ENCODE data around the gene RAB4A. TPM values are rescaled to one million over a fixed set of nuclear protein-coding genes. Genes with fewer than 3 reads are reported as not detected.
A peak's percentile ranks its signal among the peaks of the same experiment; 100 is the strongest.

Gene RAB4A, protein sequence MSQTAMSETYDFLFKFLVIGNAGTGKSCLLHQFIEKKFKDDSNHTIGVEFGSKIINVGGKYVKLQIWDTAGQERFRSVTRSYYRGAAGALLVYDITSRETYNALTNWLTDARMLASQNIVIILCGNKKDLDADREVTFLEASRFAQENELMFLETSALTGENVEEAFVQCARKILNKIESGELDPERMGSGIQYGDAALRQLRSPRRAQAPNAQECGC
- 10 to 100 TPM; 48.2 to 63.0 (median 55.2) TPM for polyA plus RNA-seq (ENCODE audit: insufficient read length in 10 of 10)
- long read RNA-seq, donor 1, transcript RAB4A-201 (8 exons, 2,966 nt), result major isoform, 20 of 12,647 reads
- long read RNA-seq, donor 1, partial matches to known transcripts, result 12,351 of 12,647 reads
- long read RNA-seq, donor 1, other reads (novel, unspliced or antisense), result 275 of 12,647 reads
- long read RNA-seq, donor 2, transcript RAB4A-201 (8 exons, 2,966 nt), result major isoform, 24 of 27 reads
- long read RNA-seq, donor 2, partial matches to known transcripts, result 0 of 27 reads
- long read RNA-seq, donor 2, other reads (novel, unspliced or antisense), result 0 of 27 reads
- long read RNA-seq, donor 3, result 0 reads
- long read RNA-seq, donor 4, transcript RAB4A-201 (8 exons, 2,966 nt), result major isoform, 20 of 21 reads
- long read RNA-seq, donor 4, partial matches to known transcripts, result 0 of 21 reads
- long read RNA-seq, donor 4, other reads (novel, unspliced or antisense), result 0 of 21 reads
- long read RNA-seq, donor 5, transcript RAB4A-201 (8 exons, 2,966 nt), result major isoform, 22 of 25 reads
- long read RNA-seq, donor 5, partial matches to known transcripts, result 0 of 25 reads
- long read RNA-seq, donor 5, other reads (novel, unspliced or antisense), result 0 of 25 reads
- long read RNA-seq, donor 6, transcript RAB4A-201 (8 exons, 2,966 nt), result major isoform, 37 of 37 reads
- long read RNA-seq, donor 6, partial matches to known transcripts, result 0 of 37 reads
- long read RNA-seq, donor 6, other reads (novel, unspliced or antisense), result 0 of 37 reads
- long read RNA-seq, donor 7, transcript RAB4A-201 (8 exons, 2,966 nt), result major isoform, 17 of 17 reads
- long read RNA-seq, donor 7, partial matches to known transcripts, result 0 of 17 reads
- long read RNA-seq, donor 7, other reads (novel, unspliced or antisense), result 0 of 17 reads
- long read RNA-seq, donor 8, transcript RAB4A-201 (8 exons, 2,966 nt), result major isoform, 24 of 27 reads
- long read RNA-seq, donor 8, partial matches to known transcripts, result 0 of 27 reads
- long read RNA-seq, donor 8, other reads (novel, unspliced or antisense), result 0 of 27 reads
- long read RNA-seq, donor 9, partial matches to known transcripts, result 0 of 2 reads
- long read RNA-seq, donor 9, other reads (novel, unspliced or antisense), result 0 of 2 reads

DNA sequence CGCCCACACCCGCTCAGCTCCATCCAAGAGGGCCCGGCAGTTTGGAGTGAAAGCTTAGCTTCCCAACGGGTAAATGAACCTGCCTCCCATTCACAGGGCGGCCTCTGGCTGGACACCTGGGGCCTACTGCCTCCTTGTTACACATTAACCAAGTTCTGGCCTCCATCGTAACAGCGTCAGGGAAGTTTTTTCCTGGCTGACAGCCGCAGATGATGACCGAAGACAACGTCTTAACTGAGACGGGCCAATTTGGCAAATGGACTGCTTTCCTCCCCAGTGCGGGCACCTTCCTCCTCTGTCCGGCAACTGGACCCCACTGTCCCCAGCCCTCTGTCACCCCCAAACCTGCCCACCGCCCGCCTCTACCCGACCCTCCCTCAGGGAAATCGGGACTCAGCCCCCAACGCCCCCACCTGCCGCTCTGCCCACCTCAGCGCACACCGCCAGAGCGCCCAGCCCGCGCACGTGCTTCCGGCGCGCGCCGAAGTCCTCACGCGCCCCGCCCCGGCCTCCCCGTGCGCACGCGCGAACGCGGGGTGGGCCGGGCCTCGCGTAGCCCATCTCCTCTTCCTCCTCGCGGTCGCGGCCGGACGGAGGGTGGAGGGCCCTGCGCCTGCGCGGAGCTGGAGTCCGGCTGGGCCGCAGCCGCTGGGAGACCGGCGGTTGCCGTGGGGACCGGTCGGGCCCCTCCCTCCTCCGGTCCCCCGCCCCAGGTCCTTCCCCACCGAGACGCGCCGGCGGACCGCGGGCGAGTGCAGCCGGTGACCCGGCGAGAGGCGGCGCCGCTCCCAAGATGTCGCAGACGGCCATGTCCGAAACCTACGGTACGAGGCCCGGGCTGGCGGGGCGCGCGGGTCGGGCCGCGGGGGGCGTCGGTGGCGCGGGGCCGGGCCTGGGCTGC lies at the start of gene RAB4A:
Gene RAB4A, plus strand, starts transcription at position 565 of the 901 bp plus-strand sequence. Its CDS starts 229 bp downstream, at position 794.
- DNase-seq, result peak; percentile 84 to 95 (median 91)

DNA sequence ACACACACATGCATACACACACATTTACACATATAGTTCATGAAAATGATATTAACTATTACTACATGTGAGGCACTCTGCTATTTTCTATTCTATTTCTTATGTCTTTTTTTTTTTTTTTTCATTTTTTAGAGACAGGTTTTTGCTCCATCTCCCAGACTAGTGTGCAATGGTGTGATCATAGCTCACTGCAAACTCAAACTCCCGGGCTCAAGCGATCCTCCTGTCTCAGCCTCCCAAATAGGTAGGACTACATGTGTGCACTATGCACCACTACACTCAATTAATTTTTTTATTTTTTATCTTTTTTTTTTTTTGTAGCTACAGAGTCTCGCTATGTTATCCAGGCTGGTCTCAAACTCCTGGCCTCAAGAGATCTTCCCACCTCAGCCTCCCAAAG lies 48.8 kb upstream of the RAB4A start:
- no peak for DNase-seq

DNA sequence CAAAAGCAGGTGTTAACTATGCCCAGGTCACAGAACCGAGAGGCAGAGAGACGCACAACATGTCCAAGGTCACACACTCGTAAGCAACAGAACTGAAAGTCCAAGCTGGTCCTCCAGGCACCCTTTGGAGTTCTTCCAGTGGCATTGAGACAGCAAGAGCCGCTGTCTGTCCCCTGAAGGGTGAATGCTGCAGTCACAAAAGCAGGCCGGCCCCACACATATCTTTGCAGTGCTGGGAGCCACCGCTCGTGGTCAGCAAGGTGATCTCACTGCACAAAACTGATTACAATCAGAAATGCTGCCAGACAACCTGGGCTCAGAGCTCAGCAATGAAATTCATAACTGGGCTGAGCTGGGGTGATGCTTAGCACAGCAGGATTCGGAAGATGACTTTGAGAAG lies 47.4 kb upstream of the RAB4A start:
- no peak for DNase-seq

DNA sequence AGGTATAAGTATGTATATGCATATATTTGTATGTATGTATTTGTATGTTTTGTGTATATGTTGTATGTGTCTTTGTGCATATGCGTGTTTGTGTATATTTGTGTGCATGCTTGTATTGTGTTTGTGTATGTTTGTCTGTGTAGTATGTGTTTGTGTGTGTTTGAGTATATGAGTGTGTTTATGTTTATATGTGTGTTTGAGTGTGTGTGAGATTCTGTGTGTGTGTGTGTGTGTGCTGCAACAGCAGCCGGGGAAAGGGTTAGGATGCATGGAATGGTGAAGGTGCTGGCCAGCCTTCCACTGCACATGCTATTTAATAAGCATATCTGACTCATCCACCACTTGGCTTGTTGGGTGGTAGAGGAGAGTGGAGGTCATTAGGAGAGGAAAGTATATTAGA lies 46.6 kb upstream of the RAB4A start:
- no peak for DNase-seq

DNA sequence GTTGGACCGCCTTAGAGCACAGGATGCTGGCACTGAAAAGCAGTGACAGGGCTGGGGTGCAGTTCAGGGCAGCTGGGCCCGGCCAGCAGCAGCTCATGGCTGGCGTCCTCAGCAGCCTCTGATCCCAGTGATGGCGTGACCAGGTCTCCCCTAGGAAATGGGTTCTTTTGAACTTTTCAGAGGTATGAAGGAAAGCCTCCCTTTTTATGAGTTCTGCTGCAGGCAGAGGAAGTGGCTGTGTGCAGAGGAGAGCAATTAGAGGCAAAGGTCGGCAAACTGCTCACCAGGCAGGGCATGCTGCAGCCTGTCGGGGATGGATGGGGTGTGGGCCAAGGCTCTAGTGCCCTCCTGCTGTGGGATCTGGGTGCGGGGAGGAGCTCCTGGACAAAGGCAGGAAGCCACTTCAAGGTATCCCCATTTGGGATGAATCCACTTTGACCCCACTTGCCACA lies 45.6 kb upstream of the RAB4A start:
- DNase-seq, result no peak

DNA sequence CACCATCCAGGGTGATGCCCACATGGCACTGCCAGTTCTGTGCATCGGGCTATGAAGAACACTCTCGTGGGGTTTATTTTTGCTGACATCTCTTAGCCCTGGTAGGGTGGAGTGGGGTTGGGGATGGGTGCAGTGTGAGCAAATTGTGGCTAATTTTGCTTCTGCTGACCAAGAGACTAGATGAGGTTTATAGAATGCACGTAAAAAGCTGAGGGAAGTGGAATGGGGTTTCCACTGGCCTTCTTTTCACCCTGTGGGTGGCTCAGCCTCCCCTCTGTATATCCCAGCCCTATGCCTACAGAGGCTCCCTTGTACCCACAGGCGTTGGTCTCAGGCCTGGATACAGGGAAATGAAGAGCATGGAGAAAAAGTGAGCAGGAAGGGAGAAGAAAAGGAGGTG lies 44.1 kb upstream of the RAB4A start:
- DNase-seq, result no peak

DNA sequence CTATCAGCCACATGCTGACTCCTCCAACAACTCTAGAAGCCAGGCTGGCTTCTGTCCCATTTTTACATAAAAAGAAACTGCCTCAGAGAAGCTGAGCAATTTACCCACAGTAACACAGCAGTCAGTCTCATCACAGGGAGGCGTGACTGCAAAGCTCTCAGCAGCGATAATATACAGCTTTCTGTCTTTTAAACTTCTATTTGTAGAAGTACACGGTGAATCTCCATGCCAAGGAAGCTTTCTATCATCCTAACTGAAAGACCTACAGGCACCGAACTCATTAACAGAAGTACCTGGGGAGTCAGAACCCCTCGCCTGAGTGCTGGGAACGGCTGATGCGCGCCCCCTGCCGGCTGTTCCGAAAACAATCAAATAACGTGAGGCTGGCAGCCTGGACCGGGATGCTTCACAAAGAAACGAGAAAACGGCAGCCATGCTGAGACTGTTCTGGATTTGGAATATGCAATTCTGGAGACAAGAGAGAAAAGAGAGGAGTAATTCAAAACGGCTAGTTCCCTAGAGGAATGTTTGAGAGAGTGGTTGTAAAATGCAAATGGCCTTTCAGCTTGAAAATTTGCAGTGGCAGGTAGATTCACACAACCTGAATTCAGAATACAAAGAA lies 43.5 kb upstream of the RAB4A start:
- peak; percentile 65 to 90 (median 80) for DNase-seq

DNA sequence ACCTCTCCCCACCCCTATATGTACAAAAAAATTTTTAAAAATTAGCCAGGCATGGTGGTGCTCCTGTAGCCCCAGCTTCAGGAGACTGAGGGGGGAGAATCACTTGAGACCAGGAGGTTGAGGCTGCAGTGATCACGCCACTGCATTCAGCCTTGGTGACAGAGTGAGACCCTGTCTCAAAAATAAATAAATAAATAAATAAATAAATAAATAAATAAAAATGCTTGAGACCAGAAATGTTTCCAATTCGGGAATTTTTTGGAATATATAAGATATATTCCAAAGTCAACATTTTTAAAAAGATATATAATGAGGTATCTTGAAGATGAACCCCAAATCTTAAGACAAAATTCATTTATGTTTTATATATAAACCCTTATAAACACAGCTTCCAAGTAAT lies 42.4 kb upstream of the RAB4A start:
- DNase-seq, result no peak

DNA sequence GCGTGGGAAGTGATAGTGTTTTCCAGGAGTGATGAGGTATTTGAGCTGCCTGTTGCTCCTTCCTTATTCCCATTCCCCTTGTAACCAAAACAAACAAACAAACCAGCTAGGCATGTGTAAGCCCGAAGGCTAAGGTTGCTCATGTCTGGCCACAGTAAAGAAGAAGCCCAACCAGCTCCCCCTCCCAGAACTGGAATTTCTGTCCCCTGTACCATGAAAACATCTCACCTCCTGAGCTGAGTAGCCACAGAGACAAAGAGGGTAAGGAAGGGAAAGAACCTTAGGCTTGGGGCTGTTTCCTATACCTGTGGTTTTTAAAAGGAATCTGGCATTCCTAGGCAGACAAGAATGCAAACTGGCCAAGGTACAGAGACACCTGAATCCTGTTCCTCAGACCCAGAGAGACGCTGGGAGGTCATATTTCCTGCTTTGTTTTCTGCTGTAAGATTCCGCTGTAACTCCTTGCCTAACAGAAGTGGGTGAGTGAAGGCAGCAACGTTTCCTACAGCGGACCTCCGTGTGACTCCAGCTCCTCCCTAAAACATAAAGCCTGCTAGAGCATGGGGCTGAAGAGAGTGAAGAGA lies 41.7 kb upstream of the RAB4A start:
- peak in 2 of 3 donors; percentile 56 for DNase-seq

DNA sequence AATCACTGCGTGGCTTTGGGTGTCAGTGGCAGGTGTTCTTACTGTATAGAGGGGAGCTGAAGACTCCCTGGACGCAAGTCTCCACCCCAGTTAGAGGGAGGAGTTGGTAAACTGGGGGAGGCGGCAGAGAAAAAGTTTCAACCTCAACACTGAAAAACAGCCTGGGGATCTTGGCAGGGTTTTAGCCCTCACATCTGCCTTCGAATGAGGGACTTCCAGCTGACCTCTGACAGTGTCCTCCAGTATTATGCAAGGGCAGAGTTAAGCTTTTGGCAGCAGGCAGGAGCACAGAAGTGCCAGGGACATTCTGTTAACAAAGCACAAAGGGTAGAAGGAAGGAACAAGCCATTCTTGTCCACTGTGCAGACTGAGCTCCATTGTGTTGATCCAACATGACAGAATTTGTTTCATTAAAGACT lies 41.2 kb upstream of the RAB4A start:
- peak in 2 of 3 donors; percentile 71 to 87 for DNase-seq

DNA sequence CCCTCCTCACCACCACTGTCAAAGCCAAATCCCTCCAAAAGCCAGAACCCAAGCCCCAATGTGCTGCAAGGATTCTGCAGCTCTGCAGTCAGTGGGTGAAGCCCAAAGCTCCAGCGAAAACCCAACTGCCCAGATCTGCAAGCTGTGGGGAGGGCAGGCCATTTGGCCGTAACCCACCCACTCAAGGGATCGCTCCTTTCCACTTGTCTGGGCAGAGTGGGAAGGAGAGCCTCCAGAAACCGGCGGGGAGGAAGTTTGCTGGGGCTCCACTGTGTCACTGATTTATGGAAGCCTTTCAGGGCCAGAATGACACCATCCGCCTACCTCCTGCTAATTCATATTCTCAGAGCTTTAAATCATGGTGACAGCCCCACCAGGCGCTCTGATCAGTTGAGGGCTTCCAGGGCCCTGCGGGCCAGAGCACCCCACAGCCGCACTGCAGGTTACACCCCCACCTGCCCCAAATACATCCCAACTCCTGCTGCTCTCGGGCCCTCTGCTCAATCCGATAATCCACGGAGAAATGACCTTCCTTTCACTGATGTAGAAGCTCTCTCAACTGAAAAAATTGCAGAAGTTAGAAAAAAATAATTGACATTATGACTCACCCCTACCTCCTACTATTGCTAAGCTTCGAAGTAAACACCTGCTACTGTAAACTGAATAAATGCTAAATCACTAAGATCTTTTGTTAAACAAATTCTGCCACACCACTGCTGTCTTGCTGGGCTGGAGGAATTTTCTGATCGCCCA lies 40.6 kb upstream of the RAB4A start:
- no peak for DNase-seq

DNA sequence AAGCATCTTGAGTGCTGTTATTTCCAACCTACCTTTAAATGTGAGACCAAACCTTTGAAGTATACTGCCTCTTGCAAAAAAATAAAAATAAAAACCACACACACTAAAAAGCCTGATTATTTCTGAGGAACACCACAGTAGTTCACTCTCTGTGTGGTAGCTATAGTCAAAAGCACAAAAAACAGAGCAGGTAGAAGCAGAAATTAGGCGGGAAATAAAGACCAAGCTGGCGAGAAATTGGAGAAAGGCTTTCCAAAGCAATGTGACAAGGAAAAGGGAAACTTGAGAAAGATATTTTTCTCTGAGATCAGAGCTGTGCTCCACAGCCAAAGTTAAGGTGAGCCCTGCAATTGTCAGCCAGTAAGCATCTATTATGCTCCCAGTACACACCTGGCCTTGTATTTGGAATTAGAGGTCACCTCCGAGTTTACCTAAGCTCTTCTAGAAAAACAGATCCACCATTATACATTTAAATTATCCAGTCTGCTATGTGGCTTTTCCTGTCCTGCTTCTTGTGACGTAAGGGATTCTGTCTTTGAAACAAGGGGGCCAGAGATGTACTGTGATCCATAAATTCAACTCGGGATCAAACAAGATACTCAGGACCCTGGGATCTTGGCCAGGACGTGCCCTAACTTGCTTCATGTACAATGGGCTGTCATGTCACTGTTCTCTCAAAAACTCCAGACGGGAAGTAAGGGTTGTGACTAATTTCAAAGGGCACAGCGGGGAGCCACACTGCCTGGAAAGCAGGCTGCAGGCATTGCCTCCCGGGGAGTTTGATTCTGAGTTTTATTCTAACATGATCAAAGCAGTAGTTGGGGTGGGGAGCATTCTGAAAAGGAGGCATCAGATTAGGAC lies 39.8 kb upstream of the RAB4A start:
- DNase-seq, result no peak

DNA sequence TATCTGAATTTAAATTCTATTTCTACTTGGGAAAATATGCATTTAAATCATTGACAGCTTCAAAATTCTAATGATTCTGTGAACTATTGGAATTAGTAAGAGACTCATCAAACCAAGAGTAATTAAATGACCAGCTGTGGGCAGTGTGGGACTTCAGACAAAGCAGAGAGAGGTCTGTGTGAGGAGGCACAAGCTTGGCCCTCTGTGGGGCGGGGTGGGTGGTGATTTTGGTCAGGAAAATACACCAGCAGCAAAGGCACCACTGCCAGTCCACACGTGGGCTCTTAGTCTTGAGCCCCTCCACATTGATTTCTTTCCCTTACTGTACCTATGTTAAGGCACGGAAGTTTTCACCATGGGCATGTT lies 39.2 kb upstream of the RAB4A start:
- DNase-seq, result no peak

DNA sequence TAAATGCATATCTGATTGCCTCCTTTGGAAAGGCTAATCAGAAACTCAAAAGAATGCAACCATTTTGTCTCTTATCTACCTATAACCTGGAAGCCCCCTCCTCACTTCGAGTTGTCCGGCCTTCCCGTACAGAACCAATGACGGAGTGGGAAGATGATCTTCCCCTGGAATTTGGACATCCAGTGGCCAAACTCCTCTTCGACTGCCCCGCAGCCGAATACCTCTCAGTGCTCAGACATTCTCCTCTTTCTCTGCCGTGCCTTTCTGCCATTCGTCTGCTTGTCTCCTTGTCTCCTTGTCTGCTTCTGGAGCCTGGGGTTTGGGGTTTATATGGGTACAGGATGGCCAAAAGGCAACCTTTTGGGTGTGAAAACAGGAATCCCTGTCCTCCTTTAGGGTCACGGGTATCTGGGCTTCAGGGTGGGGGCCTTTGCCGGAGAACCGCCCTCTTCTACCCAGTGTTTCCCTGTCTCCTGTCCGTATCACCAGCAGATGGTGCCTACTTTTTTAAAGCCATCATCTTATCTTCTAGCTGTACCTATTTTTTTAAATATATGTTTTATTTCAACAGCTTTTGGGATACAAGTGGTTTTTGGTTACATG lies 35.9 kb upstream of the RAB4A start:
- DNase-seq, result no peak

DNA sequence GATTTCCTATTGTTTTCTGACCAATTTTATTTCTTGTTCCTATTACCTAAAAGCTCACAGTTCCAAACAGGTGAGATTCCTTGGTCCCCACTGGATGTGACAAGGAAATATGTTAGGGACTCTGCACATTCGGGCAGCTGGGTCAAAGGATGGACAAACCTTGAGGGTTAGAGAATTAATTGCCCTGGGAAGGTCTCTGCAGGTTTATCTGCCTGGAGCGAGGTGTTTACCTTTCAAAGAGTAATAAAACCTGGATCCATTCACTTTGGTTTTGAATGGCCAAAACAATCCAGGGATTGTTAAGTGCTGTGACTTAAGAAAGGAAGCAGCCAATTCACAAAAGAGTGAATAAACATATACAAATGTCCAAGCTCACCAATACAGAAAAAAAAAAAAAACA lies 33.6 kb upstream of the RAB4A start:
- no peak for DNase-seq

DNA sequence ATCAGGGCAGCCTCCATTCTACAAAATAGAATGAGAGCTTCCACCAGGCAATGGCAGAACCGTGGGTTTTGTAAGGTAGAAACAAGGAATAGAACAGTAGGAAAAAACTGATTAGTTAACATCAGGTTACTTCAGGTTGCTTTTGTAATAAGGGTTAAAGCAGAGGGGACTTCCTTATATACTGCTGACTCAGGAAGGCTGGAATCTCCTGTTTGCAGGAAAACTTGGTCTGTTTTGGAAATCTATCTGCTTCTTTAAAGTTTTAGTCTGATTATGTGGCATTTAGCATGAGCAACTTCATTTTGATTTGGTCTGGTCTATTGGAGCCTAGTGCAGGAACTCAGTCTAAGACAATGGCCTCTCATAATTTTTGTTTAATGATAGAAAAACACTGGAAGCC lies 32.7 kb upstream of the RAB4A start:
- DNase-seq, result no peak

DNA sequence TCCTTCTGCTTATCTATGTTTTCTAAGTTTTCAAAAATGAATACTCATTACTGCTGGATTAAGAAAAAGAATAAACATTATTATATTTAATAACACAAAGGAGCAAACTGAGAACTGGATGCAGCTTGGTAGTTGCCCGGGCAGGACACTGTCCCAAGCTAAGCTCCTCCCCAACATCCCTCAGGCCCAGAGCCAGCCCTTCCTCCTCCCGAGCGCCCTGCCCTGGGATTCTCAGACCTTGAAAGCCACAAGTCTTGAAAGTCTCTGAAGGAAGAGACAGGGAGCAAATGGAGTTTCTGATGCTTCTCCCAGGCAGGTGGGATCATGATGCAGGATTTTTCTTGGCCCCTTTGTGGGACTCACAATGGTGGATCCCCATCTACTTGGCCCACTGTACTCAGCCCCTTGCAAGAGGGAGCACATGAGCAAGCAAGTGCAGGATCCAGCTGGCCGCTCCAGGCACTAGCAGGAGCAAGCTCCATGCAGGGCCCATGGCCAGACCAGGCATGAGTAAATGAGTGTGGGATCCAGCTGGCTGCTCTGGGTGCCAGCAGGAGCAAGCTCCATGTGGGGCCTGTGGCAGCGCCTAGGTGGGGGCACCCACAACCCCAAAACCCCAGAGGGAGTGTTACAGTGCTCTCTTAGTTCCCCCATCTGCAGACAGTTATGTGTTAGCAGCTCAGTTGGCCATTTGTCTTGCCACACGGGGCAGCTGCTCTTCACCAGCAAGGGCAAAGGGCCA lies 32.1 kb upstream of the RAB4A start:
- no peak for DNase-seq

Measured in muscle of back (tissue), 13 donors.